Testis (tissue), 3 donors: ENCODE measurements around the gene NTNG2. TPM values are rescaled to one million over a fixed set of nuclear protein-coding genes. Genes with fewer than 3 reads are reported as not detected.
"Not testable (repeated sequence)": the region's sequence is repeated elsewhere in the genome, so short reads cannot be mapped to it uniquely, and the experiment has no call there.

Source experiments
- DNase-seq: peaks from one replicate; pipeline ENCODE4 v3.0.0-alpha.2; 2019
- H3K27ac ChIP-seq, 2 donors: fragments of 200-600 bp; sonication (generic); one replicate each; pipeline ENCODE4 v1.5.1; 2019
- H3K27me3 ChIP-seq: fragments of 200-600 bp; sonication (generic); one replicate; pipeline ENCODE4 v1.5.1; 2019
- H3K36me3 ChIP-seq: fragments of 200-600 bp; sonication (generic); one replicate; pipeline ENCODE4 v1.5.1; 2017; ENCODE audit warnings: low read depth; ENCODE audit errors: missing control alignments
- H3K4me1 ChIP-seq: fragments of 200-600 bp; sonication (generic); one replicate; pipeline ENCODE4 v1.5.1; 2019
- H3K4me3 ChIP-seq, 2 donors: fragments of 200-600 bp; sonication (generic); one replicate each; pipeline ENCODE4 v1.5.1; 2017 to 2019
- H3K9me3 ChIP-seq: fragments of 200-600 bp; sonication (generic); one replicate; pipeline ENCODE4 v1.5.1; 2017
- POLR2A ChIP-seq: fragments of 450-650 bp; IDR thresholded peaks from one replicate; pipeline ENCODE4 v1.6.1; 2017; ENCODE audit warnings: antibody characterized with exemption, mild to moderate bottlenecking, moderate library complexity
- whole genome bisulfite sequencing, 2 donors: methylation state at CpG; one replicate each; pipeline ENCODE4 v1.1.5; 2018; 5-methylcytosine and 5-hydroxymethylcytosine counted together
- intact Hi-C: fragments of 100-400 bp; cut with DNase I; formaldehyde crosslinking; loops from one replicate; pipeline ENCODE4 v1.15.1; 2023; ENCODE audit warnings: low total_unique reads
- polyA plus RNA-seq: library from polyadenylated mRNA; stranded (reverse); fragments of 350-450 nt; fragmentation: Illumina TruSeq; extraction: RNeasy Lipid Tissue Mini Kit (QIAGEN cat#74804); gene quantifications from one replicate; pipeline ENCODE4 v1.2.3, GENCODE V29; 2014; ENCODE audit warnings: low read depth, low replicate concordance; ENCODE audit not compliant: insufficient read depth
- total RNA-seq, 2 donors: library from RNA; depleted of rRNA; stranded (reverse); fragments of >200 nt; gene quantifications; one replicate each; pipeline ENCODE4 v1.2.3, GENCODE V29; 2016
- TF ChIP-seq, protein P1 (sequence below), 3 experiments: fragments of 450-650 bp in 2 of 3; fragments of 200-600 bp in 1 of 3; sonication (generic) in 1 of 3; IDR thresholded peaks; one replicate each; pipeline ENCODE4 v1.5.1; 2016 to 2019; ENCODE audit warnings: antibody characterized with exemption in 3 of 3, mild to moderate bottlenecking in 2 of 3, moderate library complexity in 1 of 3

Gene NTNG2
- total and polyA plus RNA-seq, 3 donors from 2014 or later, result 3.3 to 29.0 (median 23.7) TPM

DNA sequence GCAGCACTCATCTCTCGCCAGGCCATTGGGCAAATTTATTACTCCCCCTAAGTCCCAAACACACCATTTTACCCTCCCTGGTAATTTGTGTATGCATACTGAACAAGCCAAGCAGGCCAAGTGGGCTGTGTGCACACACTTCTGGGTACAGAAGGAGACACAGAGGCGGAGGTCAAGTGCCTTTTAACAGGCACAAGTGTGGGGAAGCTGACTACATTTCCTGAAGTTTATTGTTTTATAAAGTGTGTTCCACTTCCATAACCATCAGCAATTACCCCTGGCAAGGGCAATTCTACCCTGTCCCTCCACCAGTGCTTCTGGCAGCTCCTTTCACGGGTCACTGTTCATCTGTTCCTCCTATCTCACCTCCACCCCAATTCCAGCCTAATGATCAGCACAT, 99.0 kb downstream of the NTNG2 start:
- Histone ChIP-seq H3K4me3 (no peak overlapping the region), H3K27me3 (no peaks in the 10 kb centered on the region), H3K4me1 (peaks cover 8% of the 10 kb centered on the region), H3K27ac (no peak overlapping the region), H3K36me3 (no peaks in the 10 kb centered on the region), H3K9me3 (no peaks in the 10 kb centered on the region)
- no peak for TF ChIP-seq POLR2A
- TF ChIP-seq, protein P1, sequence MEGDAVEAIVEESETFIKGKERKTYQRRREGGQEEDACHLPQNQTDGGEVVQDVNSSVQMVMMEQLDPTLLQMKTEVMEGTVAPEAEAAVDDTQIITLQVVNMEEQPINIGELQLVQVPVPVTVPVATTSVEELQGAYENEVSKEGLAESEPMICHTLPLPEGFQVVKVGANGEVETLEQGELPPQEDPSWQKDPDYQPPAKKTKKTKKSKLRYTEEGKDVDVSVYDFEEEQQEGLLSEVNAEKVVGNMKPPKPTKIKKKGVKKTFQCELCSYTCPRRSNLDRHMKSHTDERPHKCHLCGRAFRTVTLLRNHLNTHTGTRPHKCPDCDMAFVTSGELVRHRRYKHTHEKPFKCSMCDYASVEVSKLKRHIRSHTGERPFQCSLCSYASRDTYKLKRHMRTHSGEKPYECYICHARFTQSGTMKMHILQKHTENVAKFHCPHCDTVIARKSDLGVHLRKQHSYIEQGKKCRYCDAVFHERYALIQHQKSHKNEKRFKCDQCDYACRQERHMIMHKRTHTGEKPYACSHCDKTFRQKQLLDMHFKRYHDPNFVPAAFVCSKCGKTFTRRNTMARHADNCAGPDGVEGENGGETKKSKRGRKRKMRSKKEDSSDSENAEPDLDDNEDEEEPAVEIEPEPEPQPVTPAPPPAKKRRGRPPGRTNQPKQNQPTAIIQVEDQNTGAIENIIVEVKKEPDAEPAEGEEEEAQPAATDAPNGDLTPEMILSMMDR (IDR thresholded peaks at IDR 0.05), result no peak
- peak; percentile 7 for DNase-seq
- intact Hi-C loops, result no loop called here
- 85 to 86% methylated on average over 3 of the region's 3 CpGs for WGBS, 2 donors

DNA sequence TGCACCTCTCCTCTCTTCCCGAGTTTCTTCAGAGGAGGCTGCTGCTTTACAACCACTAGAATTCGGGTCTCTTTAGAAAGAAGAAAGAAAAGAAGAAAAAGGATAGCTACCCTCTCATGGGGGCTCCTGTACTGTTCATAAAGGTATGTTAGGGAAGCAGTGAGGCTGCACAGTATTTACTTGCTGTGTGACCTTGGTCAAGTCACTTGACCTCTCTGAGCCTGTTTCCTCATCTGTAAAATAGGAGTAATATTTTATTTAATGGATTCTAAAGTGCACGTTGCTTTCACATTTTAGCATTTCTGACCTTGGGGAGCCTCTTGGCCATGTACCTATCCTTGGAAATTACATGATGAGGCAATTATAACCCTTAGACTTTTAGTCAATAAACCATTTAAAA, 104.2 kb downstream of the NTNG2 start:
- WGBS, 2 donors, result 68 to 76% methylated on average over 3 of the region's 3 CpGs
- Histone ChIP-seq H3K4me3 (no peak overlapping the region), H3K27ac (no peak overlapping the region), H3K9me3 (no peaks in the 10 kb centered on the region), H3K36me3 (no peaks in the 10 kb centered on the region), H3K27me3 (no peaks in the 10 kb centered on the region), H3K4me1 (no peaks in the 10 kb centered on the region)
- DNase-seq, result no peak
- intact Hi-C loops, result no loop called here
- TF ChIP-seq POLR2A, result no peak
- TF ChIP-seq, protein P1 (IDR thresholded peaks at IDR 0.05), result no peak

DNA sequence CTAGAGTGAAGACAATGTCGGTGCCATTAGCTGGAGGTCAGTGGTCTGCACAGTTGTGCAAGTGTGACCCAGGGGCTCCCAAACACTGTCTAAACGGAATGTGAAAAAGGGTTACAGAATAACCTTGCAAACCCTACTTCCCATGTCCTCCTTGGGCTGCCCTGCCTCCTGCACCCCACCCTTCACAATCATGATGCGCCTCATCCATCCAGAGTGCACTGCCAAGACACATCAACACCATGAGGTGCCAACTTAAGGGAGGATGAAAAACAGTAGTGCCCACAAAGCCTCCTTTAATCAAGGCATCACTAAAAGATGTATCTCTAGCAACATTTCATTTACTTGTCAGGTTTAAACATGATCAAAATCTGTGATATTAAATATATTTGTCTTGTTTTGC, 105.8 kb downstream of the NTNG2 start:
- intact Hi-C loops, result no loop called here
- TF ChIP-seq POLR2A, result no peak
- TF ChIP-seq, protein P1 (IDR thresholded peaks at IDR 0.05), result no peak
- Histone ChIP-seq H3K27me3 (no peaks in the 10 kb centered on the region), H3K4me1 (no peaks in the 10 kb centered on the region), H3K4me3 (no peak overlapping the region), H3K9me3 (no peaks in the 10 kb centered on the region), H3K27ac (no peak overlapping the region), H3K36me3 (no peaks in the 10 kb centered on the region)
- peak; percentile 6 for DNase-seq
- 89 to 96% methylated on average over 3 of the region's 3 CpGs for WGBS, 2 donors

DNA sequence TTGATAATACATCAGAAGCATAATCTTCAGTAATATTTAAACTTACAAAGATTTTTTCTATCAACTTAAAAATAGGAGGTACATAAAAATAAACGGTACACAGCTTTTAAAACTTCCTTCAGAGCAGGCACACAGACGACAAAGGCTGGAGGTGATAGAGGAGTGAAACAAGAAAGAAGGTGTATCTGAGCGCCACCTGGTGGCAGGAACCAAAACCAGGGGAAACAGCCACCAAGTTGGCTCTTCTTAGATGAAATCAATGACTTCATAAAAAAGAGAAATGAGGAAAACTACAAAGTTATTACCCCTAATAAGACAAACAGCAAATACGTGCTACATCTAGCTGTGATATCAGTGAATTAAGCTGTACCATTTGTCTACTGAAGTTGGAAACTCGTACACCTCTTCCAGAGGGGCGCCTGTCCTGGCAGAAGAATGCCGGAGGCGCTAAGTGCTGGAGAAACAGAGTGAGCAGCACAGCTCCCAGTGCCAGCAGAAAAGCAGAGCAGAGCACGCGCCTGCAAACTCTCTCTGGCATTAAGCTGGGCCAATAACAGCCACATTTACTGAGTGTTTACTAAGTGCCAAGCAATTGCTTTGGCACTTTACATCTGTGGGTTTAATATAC, 107.0 kb downstream of the NTNG2 start:
- Histone ChIP-seq H3K9me3 (no peaks in the 10 kb centered on the region), H3K27me3 (no peaks in the 10 kb centered on the region), H3K4me3 (no peak overlapping the region), H3K27ac (no peak overlapping the region), H3K36me3 (no peaks in the 10 kb centered on the region), H3K4me1 (no peaks in the 10 kb centered on the region)
- intact Hi-C loops, result no loop called here
- TF ChIP-seq, protein P1 (IDR thresholded peaks at IDR 0.05), result peak; percentile 78 to 89 (median 81)
- TF ChIP-seq POLR2A, result no peak
- peak; percentile 81 for DNase-seq
- 53 to 58% methylated on average over 10 of the region's 10 CpGs for WGBS, 2 donors

DNA sequence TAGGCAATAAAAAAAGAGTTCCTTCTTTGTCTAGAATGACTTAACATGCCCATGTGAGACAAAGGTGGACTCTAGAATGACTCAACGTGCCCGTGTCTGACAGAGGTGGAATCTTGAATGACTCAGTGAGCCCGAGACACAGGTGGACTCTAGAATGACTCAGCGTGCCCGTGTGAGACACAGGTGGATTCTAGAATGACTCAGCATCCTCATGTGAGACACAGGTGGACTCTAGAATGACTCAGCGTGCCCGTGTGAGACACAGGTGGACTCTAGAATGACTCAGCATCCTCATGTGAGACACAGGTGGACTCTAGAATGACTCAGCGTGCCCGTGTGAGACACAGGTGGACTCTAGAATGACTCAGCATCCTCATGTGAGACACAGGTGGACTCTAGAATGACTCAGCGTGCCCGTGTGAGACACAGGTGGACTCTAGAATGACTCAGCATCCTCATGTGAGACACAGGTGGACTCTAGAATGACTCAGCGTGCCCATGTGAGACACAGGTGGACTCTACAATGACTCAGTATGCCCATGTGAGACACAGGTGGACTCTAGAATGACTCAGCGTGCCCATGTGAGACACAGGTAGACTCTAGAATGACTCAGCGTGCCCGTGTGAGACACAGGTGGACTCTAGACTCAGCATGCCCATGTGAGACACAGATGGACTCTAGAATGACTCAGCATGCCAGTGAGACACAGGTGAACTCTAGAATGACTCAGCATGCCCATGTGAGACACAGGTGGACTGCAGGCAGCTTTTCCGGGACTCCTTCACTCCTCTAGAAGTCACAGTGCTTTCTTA, 108.1 kb downstream of the NTNG2 start:
- 90 to 93% methylated on average over 9 to 11 of the region's 16 CpGs for WGBS, 2 donors
- intact Hi-C loops, H3K36me3 ChIP-seq: not testable (repeated sequence)

More for the DNA sequence above, 108.1 kb downstream of the NTNG2 start:
- H3K27ac ChIP-seq, H3K27me3 ChIP-seq, H3K9me3 ChIP-seq, H3K4me1 ChIP-seq, H3K4me3 ChIP-seq: not testable (repeated sequence)
- DNase-seq, result peak; percentile 11
